Ecto neural progenitor cell (in vitro differentiated cells): ENCODE measurements around the gene NCOA4.

ENCODE experiments used
- DNase-seq: peaks from one replicate; pipeline ENCODE4 v3.0.0-alpha.2; 2018; ENCODE audit warnings: low spot score

NCOA4 gene

GRCh38 chr10:46030091-46030937 lies at the start of gene NCOA4:
Gene NCOA4, minus strand, starts transcription at chr10:46030623. Its CDS starts 13,943 bp downstream, at chr10:46016680.
- DNase-seq, result peak; percentile 96

GRCh38 chr10:46079831-46080585 lies 49.6 kb upstream of the NCOA4 start:
- DNase-seq, result no peak

GRCh38 chr10:46077731-46078413 lies 47.4 kb upstream of the NCOA4 start:
- no peak for DNase-seq

GRCh38 chr10:46077141-46077554 lies 46.7 kb upstream of the NCOA4 start:
- DNase-seq, result no peak

- no peak for DNase-seq
These were observed 45.4 kb upstream of the NCOA4 start for GRCh38 chr10:46075869-46076268.

- no peak for DNase-seq
These were observed 43.9 kb upstream of the NCOA4 start for GRCh38 chr10:46074196-46074946.

- DNase-seq, result no peak
These were observed 43.1 kb upstream of the NCOA4 start for GRCh38 chr10:46073564-46073963.

- no peak for DNase-seq
These were observed 40.3 kb upstream of the NCOA4 start for GRCh38 chr10:46070749-46071148.

- DNase-seq, result no peak
These were observed 39.5 kb upstream of the NCOA4 start for GRCh38 chr10:46069771-46070463.

GRCh38 chr10:46068905-46069304 lies 38.5 kb upstream of the NCOA4 start:
- no peak for DNase-seq

- DNase-seq, result no peak
These were observed 37.7 kb upstream of the NCOA4 start for GRCh38 chr10:46068117-46068516.

- no peak for DNase-seq
These were observed 33.9 kb upstream of the NCOA4 start for GRCh38 chr10:46064269-46064817.

- DNase-seq, result no peak
These were observed 32.5 kb upstream of the NCOA4 start for GRCh38 chr10:46062723-46063428.

GRCh38 chr10:46060706-46061105 lies 30.3 kb upstream of the NCOA4 start:
- no peak for DNase-seq

GRCh38 chr10:46057927-46058326 lies 27.5 kb upstream of the NCOA4 start:
- peak; percentile 10 for DNase-seq

GRCh38 chr10:46057038-46057437 lies 26.6 kb upstream of the NCOA4 start:
- DNase-seq, result no peak

- DNase-seq, result no peak
These were observed 25.3 kb upstream of the NCOA4 start for GRCh38 chr10:46055771-46056170.

- no peak for DNase-seq
These were observed 23.4 kb upstream of the NCOA4 start for GRCh38 chr10:46053534-46054434.

GRCh38 chr10:46052791-46053375 lies 22.5 kb upstream of the NCOA4 start:
- DNase-seq, result no peak
